Pancreas (tissue), 10 donors: ENCODE data around the gene S100B. TPM values are rescaled to one million over a fixed set of nuclear protein-coding genes. Genes with fewer than 3 reads are reported as not detected.
"Not testable (repeated sequence)": the region's sequence is repeated elsewhere in the genome, so short reads cannot be mapped to it uniquely, and the experiment has no call there.

Experiments used
- ATAC-seq, 4 donors: fragments of 200-7000 bp; cut with Tn5 transposase; one replicate each; pipeline versions ENCODE4 v1.8.0 to v1.9.1; 2020; ENCODE audit warnings: mild to moderate bottlenecking in 4 of 4, moderate library complexity in 4 of 4
- DNase-seq, 6 donors: peaks; one replicate each; pipeline ENCODE4 v3.0.0-alpha.2; 2020
- FAIRE-seq: peaks from 2 replicates; lab custom pipeline; 2012; peaks lifted over from hg19 to GRCh38; lab: Jason Lieb, UNC
- H3K27ac ChIP-seq, 4 donors: fragments of 200-600 bp; sonication (generic); 1 replicate in 3 of 4; 2 replicates in 1 of 4; pipeline versions ENCODE4 v1.5.0 to v1.8.0; 2020
- H3K27me3 ChIP-seq, 4 donors: fragments of 200-600 bp; one replicate each; pipeline ENCODE4 v1.8.0; 2021
- H3K36me3 ChIP-seq, 3 donors: fragments of 200-600 bp; sonication (generic) in 1 of 3; one replicate each; pipeline versions ENCODE4 v1.5.0 to v1.8.0; 2020 to 2021
- H3K4me1 ChIP-seq, 3 donors: fragments of 200-600 bp; one replicate each; pipeline ENCODE4 v1.8.0; 2021
- H3K4me3 ChIP-seq, 4 donors: fragments of 200-600 bp; sonication (generic) in 2 of 4; one replicate each; pipeline versions ENCODE4 v1.5.0 to v1.8.0; 2020 to 2021
- H3K9me3 ChIP-seq, 4 donors: fragments of 200-600 bp; one replicate each; pipeline ENCODE4 v1.8.0; 2021
- WGBS, 2 donors: extraction: QIAGEN DNeasy Blood & Tissue Kit; methylation state at CpG; one replicate each; pipeline ENCODE4 v1.1.7; 2013; 5-methylcytosine and 5-hydroxymethylcytosine counted together
- intact Hi-C, 3 donors: fragments of 100-400 bp; cut with DNase I; formaldehyde crosslinking; loops; one replicate each; pipeline versions ENCODE4 v1.11.1 to v1.14.2; 2022
- polyA plus RNA-seq, 2 donors: library from polyadenylated mRNA; stranded (reverse); fragments of 200-250 nt; gene quantifications; one replicate each; pipeline ENCODE4 v1.2.3, GENCODE V29; 2013
- total RNA-seq, 6 donors: library from RNA; stranded (reverse); fragmentation: NEBNext Ultra II Directional in 4 of 6; extraction: Animal tissue kit (Norgen Biotek cat#: 25700) in 4 of 6; gene quantifications; one replicate each; pipeline versions ENCODE4 v1.2.1 to v1.2.4, GENCODE V29; 2021 to 2023
- TF ChIP-seq, protein P1 (sequence below), 4 donors: fragments of 200-600 bp; sonication (generic) in 3 of 4; IDR thresholded peaks; one replicate each; pipeline versions ENCODE4 v1.5.0 to v1.8.0; 2021; ENCODE audit warnings: antibody characterized with exemption in 4 of 4
- donor health status: healthy with polysubstance abuse.
- donor health status: DM: no; HTN: no; CAD: no; lungs with moderate emphysema.
- donor health status: DM: no; HTN: no; CAD: no.
- donor health status: control.
- donor health status: control.
- donor health status: Bipolar disorder and iron deficiency.
- donor health status: DM: yes; HTN: yes; CAD: no.
- donor health status: DM: no; HTN: no; CAD: no.
- donor health status: DM: no; HTN: no; CAD: no.
- donor health status: DM: yes; HTN: yes; CAD: no.

The S100B gene
- total and polyA plus RNA-seq, 8 donors, result 0.46 to 10.8 (median 2.0) TPM

DNA sequence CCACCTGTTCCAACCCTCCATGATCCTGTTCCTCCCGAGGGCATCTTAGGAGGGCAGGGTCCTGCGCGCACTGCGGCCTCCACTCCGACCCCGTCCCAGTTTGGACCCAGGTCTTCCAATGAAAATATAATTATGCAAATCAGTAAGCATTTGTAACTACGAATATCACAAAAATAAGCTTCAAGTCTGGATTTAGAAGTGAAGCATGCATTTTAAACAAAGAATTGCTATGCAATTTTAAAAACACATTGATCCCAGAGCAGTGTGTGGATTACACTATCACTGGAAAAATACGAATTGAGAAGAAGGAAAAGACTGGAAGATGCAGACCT is 31.3 kb upstream of the S100B start:
- Histone ChIP-seq H3K4me1 (peaks cover 5 to 22% (median 19%) of the 10 kb centered on the region in 3 donors), H3K27me3 (no peaks in the 10 kb centered on the region), H3K36me3 (no peaks in the 10 kb centered on the region), H3K4me3 (peak overlapping the region; percentile 70 to 94 (median 86)), H3K9me3 (no peaks in the 10 kb centered on the region), H3K27ac (peak overlapping the region in 3 of 4 donors; percentile 97 to 98 (median 97))
- intact Hi-C loops, result no loop called here
- ATAC-seq (no peak), FAIRE-seq (no peak), DNase-seq (no peak)
- 2 to 3% methylated on average over 8 of the region's 8 CpGs for WGBS, 2 donors
- TF ChIP-seq, protein P1, sequence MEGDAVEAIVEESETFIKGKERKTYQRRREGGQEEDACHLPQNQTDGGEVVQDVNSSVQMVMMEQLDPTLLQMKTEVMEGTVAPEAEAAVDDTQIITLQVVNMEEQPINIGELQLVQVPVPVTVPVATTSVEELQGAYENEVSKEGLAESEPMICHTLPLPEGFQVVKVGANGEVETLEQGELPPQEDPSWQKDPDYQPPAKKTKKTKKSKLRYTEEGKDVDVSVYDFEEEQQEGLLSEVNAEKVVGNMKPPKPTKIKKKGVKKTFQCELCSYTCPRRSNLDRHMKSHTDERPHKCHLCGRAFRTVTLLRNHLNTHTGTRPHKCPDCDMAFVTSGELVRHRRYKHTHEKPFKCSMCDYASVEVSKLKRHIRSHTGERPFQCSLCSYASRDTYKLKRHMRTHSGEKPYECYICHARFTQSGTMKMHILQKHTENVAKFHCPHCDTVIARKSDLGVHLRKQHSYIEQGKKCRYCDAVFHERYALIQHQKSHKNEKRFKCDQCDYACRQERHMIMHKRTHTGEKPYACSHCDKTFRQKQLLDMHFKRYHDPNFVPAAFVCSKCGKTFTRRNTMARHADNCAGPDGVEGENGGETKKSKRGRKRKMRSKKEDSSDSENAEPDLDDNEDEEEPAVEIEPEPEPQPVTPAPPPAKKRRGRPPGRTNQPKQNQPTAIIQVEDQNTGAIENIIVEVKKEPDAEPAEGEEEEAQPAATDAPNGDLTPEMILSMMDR (IDR thresholded peaks at IDR 0.05), result no peak

DNA sequence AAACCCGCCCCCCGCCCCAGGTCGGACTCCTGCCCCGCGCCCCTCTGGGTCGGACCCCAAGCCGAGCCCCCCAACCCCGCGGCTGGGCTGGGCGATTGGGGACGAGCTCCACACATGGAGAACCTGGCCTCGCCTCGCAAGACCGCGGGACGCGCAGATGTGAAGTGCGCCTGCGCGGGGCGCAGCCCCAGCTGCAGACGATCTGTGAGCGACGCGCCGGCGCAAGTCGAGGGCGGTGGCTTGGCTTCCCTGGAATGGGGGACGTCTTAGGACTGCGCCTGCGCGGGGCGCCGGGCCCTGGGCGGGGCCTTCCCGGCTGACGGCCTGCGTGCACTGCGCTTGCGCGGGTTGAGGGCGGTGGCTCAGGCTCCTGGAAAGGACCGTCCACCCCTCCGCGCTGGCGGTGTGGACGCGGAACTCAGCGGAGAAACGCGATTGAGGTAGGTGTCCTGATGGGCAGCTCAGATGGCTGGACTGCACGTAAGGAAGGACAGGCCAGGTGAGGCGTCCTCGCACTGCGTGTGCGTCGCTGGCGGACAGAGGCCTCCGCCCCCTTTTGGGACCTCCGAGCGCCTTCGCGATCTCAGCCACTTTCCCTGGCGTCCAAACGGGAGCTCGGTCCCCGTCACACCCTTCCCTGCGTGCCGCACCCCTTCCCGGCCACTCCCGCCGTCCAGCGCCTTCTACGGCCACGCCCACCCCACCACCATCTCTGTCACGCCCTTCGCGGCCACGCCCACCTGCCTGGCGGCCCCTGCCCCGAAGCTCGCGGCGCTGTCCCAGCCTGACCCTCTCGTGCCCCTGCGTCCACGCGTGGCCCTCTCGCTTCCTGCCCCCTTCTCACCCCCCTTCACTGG is 30.7 kb upstream of the S100B start, which contains the start of gene PRMT2:
Gene PRMT2 (plus strand): TSS at position 351 of the 857 bp plus-strand sequence. CDS start 1,278 bp downstream, outside the sequence.
- Histone ChIP-seq H3K27me3 (no peaks in the 10 kb centered on the region), H3K4me3 (peak within 1 kb of the TSS; percentile 70 to 94 (median 86)), H3K36me3 (no peaks in the 10 kb centered on the region), H3K4me1 (peaks cover 5 to 22% (median 19%) of the 10 kb centered on the region in 3 donors), H3K27ac (peak within 1 kb of the TSS; percentile 92 to 98 (median 97)), H3K9me3 (no peaks in the 10 kb centered on the region)
- DNase-seq, result peak; percentile 96 to 100 (median 99)
- intact Hi-C loops, result no loop called here
- no peak for FAIRE-seq
- 0 to 1% methylated on average over 79 to 90 of the region's 90 CpGs for WGBS, 2 donors
- ATAC-seq, result peak; percentile 92 to 99 (median 97)
- TF ChIP-seq, protein P1 (IDR thresholded peaks at IDR 0.05), result no peak

DNA sequence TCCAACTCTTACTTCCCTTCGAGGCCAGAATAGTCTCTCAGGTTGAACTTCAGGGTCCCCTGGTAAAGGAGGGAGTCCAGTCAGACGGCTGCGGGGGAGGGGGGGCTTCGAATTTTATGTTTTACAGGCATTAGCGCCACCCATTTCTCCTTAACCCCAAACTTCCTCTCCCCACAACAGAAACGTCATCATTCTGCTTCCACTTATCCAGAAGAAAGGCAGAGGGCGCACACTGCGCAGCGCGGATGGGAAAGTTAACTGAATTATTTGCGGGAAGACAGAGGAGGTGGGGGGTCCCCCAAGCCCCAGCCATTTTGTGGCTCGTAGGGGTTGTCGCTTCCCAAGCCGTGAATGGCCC is 30.1 kb upstream of the S100B start:
- DNase-seq (peak in 1 of 6 donors; percentile 69), ATAC-seq (peak; percentile 15 to 69 (median 60)), FAIRE-seq (no peak)
- H3K27me3 ChIP-seq, result no peaks in the 10 kb centered on the region
- peaks cover 5 to 22% (median 19%) of the 10 kb centered on the region in 3 donors for H3K4me1 ChIP-seq
- TF ChIP-seq, protein P1 (IDR thresholded peaks at IDR 0.05), result no peak
- no peaks in the 10 kb centered on the region for H3K36me3 ChIP-seq
- no peaks in the 10 kb centered on the region for H3K9me3 ChIP-seq
- intact Hi-C loops, result no loop called here
- peak overlapping the region; percentile 70 to 94 (median 86) for H3K4me3 ChIP-seq
- peak overlapping the region; percentile 92 to 98 (median 97) for H3K27ac ChIP-seq
- WGBS, 2 donors, result 0 to 4% methylated on average over 14 of the region's 14 CpGs

DNA sequence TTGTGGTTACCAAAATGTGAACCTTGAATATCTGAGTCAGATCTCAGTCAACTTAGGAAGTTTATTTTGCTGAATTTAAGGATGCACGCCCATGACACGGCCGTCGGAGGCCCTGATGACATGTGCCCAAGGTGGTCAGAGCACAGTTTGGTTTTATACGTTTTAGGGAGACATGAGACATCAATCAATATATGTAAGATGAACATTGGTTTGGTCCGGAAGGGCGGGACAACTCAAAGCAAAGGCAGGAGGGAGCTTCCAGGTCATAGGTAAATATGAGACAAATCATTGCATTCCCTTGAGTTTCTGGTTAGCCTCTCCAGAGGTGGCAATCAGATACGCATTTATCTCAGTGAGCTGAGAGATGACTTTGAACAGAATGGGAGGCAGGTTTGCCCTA is 29.5 kb upstream of the S100B start:
- Histone ChIP-seq H3K36me3 (no peaks in the 10 kb centered on the region), H3K4me3 (peak overlapping the region in 1 of 4 donors; percentile 87), H3K27me3 (no peaks in the 10 kb centered on the region), H3K9me3 (no peaks in the 10 kb centered on the region), H3K4me1 (peaks cover 5 to 22% (median 19%) of the 10 kb centered on the region in 3 donors), H3K27ac (peak overlapping the region in 3 of 4 donors; percentile 97 to 98 (median 97))
- TF ChIP-seq, protein P1 (IDR thresholded peaks at IDR 0.05), result no peak
- FAIRE-seq (no peak), ATAC-seq (no peak), DNase-seq (no peak)
- intact Hi-C loops, result no loop called here
- WGBS, 2 donors, result 72 to 83% methylated on average over 8 of the region's 8 CpGs

DNA sequence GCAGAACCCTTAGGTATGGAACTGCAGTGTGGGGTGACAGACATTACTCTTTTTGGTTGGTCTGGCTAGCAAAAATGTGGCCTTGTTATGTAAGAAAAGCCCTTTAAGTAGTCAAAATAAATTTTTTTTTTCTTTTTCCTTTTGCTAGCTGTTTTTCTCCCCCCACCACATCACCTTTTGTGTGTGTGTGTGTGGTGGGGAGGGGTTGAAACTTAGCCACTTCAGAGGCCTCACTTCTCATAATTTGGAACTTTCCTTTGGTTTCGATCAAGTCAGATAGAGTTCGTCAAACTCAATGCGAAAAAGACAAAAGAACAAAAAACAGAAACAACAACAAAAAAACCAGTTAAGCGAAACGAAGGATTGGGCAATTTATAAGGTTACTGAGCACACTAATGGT is 28.7 kb upstream of the S100B start:
- no peaks in the 10 kb centered on the region for H3K27me3 ChIP-seq
- ATAC-seq (no peak), FAIRE-seq (no peak), DNase-seq (no peak)
- H3K9me3 ChIP-seq, result no peaks in the 10 kb centered on the region
- 94 to 99% methylated on average over 5 of the region's 5 CpGs for WGBS, 2 donors
- no peaks in the 10 kb centered on the region for H3K36me3 ChIP-seq
- no peak overlapping the region for H3K27ac ChIP-seq
- no peak overlapping the region for H3K4me3 ChIP-seq
- TF ChIP-seq, protein P1 (IDR thresholded peaks at IDR 0.05), result no peak
- H3K4me1 ChIP-seq, result peaks cover 5 to 16% (median 14%) of the 10 kb centered on the region in 3 donors
- intact Hi-C loops, result no loop called here

DNA sequence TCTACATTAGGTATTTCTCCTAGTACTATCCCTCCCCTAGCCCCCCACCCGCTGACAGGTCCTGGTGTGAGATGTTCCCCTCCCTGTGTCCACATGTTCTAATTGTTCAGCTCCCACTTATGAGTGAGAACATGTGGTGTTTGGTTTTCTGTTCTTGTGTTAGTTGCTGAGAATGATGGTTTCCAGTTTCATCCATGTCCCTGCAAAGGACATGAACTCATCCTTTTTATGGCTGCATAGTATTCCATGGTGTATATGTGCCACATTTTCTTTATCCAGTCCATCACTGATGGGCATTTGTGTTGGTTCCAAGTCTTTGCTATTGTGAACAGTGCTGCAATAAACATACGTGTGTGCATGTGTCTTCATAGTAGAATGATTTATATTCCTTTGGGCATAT is 26.0 kb upstream of the S100B start:
- H3K27me3 ChIP-seq, H3K4me1 ChIP-seq, H3K27ac ChIP-seq, H3K4me3 ChIP-seq, ATAC-seq, H3K9me3 ChIP-seq, intact Hi-C loops, FAIRE-seq, DNase-seq, H3K36me3 ChIP-seq: not testable (repeated sequence)
- 70 to 73% methylated on average over 2 of the region's 2 CpGs for WGBS, 2 donors
